ENCODE data around the gene ARAF. TPM values are rescaled to one million over a fixed set of nuclear protein-coding genes. Genes with fewer than 3 reads are reported as not detected.

Gene ARAF
- total RNA-seq, 1 donor from 2014 or later: 30.2 TPM

- DNase-seq (ENCODE audit: low read depth): no peak
- Histone ChIP-seq H3K36me3 (ENCODE audit: control insufficient read depth, insufficient read depth, low read length) (no peaks in the 10 kb centered on the region), H3K27me3 (ENCODE audit: control insufficient read depth, insufficient read depth, low read length) (no peaks in the 10 kb centered on the region), H3K4me3 (ENCODE audit: low read depth, low read length) (no peak overlapping the region)
- no peak for TF ChIP-seq CTCF (IDR thresholded peaks at IDR 0.05; ENCODE audit: insufficient read depth, low read length, poor library complexity, severe bottlenecking)
These were observed 52.1 kb downstream of the ARAF start for GRCh38 chrX:47613082-47613481.

- no peak for DNase-seq (ENCODE audit: low read depth)
- Histone ChIP-seq H3K4me3 (ENCODE audit: low read depth, low read length) (no peak overlapping the region), H3K27me3 (ENCODE audit: control insufficient read depth, insufficient read depth, low read length) (peaks cover 4% of the 10 kb centered on the region), H3K36me3 (ENCODE audit: control insufficient read depth, insufficient read depth, low read length) (no peaks in the 10 kb centered on the region)
- no peak for TF ChIP-seq CTCF (IDR thresholded peaks at IDR 0.05; ENCODE audit: insufficient read depth, low read length, poor library complexity, severe bottlenecking)
These were observed 53.6 kb downstream of the ARAF start for GRCh38 chrX:47614618-47615017.

- peaks cover 4% of the 10 kb centered on the region for H3K27me3 ChIP-seq (ENCODE audit: control insufficient read depth, insufficient read depth, low read length)
- H3K36me3 ChIP-seq (ENCODE audit: control insufficient read depth, insufficient read depth, low read length): no peaks in the 10 kb centered on the region
- no peak overlapping the region for H3K4me3 ChIP-seq (ENCODE audit: low read depth, low read length)
- DNase-seq (ENCODE audit: low read depth): no peak
- no peak for TF ChIP-seq CTCF (IDR thresholded peaks at IDR 0.05; ENCODE audit: insufficient read depth, low read length, poor library complexity, severe bottlenecking)
These were observed 58.0 kb downstream of the ARAF start for GRCh38 chrX:47618923-47619485.

GRCh38 chrX:47619486-47620302, 58.7 kb downstream of the ARAF start, which contains the start of gene SYN1:
TSS of gene SYN1 (minus strand) at chrX:47619857. CDS start at chrX:47619728, 129 bp downstream.
- DNase-seq (ENCODE audit: low read depth): peak; percentile 7
- Histone ChIP-seq H3K27me3 (ENCODE audit: control insufficient read depth, insufficient read depth, low read length) (peaks cover 4% of the 10 kb centered on the region), H3K36me3 (ENCODE audit: control insufficient read depth, insufficient read depth, low read length) (no peaks in the 10 kb centered on the region), H3K4me3 (ENCODE audit: low read depth, low read length) (peak within 1 kb of the TSS; percentile 22)
- no peak for TF ChIP-seq CTCF (IDR thresholded peaks at IDR 0.05; ENCODE audit: insufficient read depth, low read length, poor library complexity, severe bottlenecking)

- H3K36me3 ChIP-seq (ENCODE audit: control insufficient read depth, insufficient read depth, low read length): no peaks in the 10 kb centered on the region
- DNase-seq (ENCODE audit: low read depth): no peak
- no peak for TF ChIP-seq CTCF (IDR thresholded peaks at IDR 0.05; ENCODE audit: insufficient read depth, low read length, poor library complexity, severe bottlenecking)
- H3K4me3 ChIP-seq (ENCODE audit: low read depth, low read length): no peak overlapping the region
- peaks cover 4% of the 10 kb centered on the region for H3K27me3 ChIP-seq (ENCODE audit: control insufficient read depth, insufficient read depth, low read length)
These were observed 59.3 kb downstream of the ARAF start for GRCh38 chrX:47620303-47620685.

Other genes with a start within 250 kb of the ARAF start
- 0.07 and 0.63 TPM in 2 replicates for gene ZNF157, start 190.6 kb upstream of the ARAF start, total RNA-seq
- 4.1 and 4.5 TPM in 2 replicates for gene ZNF41, start 78.0 kb upstream of the ARAF start, total RNA-seq
- 118 and 148 TPM in 2 replicates for gene TIMP1, start 21.2 kb downstream of the ARAF start, total RNA-seq
- gene SYN1, start 58.7 kb downstream of the ARAF start, total RNA-seq: 0.62 and 1.9 TPM in 2 replicates
- 0.21 TPM in 1 of 2 replicates, not detected in the other for gene CFP, start 68.7 kb downstream of the ARAF start, total RNA-seq
- gene ELK1, start 89.4 kb downstream of the ARAF start, total RNA-seq: 36.0 and 39.5 TPM in 2 replicates
- 149 and 165 TPM in 2 replicates for gene UXT, start 98.0 kb downstream of the ARAF start, total RNA-seq